Measurements from ENCODE around the gene AHCYL2.

DNA sequence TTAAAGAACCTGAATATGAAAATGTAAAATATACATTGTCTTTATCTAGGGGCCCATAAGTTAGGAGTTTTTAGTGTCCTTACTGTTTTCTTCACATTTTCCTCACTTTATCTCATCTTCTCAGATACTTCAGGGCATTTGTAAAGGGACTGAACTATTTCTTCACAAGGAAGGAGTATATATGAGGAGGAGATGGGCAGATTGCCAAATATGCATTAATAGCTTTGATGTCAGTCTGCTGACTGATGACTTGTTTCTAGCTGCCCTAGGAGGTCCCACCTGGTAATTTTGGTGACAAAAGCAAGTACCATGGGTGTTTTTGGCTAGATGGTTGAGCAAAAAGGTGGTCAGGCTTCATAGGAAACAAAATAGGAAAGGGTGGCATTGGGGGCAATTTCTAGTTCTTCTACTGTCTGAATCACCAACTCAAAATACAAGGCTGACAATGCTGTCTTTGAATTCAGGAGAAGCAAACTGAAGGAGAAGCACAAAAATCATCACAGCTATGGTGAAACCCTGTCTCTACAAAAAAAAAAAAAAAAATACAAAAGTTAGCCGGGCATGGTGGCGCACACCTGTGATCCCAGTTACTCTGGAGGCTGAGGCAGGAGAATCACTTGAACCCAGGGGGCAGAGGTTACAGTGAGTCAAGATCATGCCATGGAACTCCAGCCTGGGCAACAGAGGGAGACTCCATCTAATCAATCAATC, 199.0 kb downstream of the AHCYL2 start:
- no peak for TF ChIP-seq EZH2phosphoT487 (IDR thresholded peaks at IDR 0.05; ENCODE audit: borderline replicate concordance, low read depth, low read length)
- TF ChIP-seq, protein P1, sequence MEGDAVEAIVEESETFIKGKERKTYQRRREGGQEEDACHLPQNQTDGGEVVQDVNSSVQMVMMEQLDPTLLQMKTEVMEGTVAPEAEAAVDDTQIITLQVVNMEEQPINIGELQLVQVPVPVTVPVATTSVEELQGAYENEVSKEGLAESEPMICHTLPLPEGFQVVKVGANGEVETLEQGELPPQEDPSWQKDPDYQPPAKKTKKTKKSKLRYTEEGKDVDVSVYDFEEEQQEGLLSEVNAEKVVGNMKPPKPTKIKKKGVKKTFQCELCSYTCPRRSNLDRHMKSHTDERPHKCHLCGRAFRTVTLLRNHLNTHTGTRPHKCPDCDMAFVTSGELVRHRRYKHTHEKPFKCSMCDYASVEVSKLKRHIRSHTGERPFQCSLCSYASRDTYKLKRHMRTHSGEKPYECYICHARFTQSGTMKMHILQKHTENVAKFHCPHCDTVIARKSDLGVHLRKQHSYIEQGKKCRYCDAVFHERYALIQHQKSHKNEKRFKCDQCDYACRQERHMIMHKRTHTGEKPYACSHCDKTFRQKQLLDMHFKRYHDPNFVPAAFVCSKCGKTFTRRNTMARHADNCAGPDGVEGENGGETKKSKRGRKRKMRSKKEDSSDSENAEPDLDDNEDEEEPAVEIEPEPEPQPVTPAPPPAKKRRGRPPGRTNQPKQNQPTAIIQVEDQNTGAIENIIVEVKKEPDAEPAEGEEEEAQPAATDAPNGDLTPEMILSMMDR (conservative IDR thresholded peaks at IDR 0.05; ENCODE audit: low read length) = no peak

Measured in OCI-LY7 (cell line).